ENCODE results near the gene TTC33.

- TF ChIP-seq CTCF (IDR thresholded peaks at IDR 0.05; ENCODE audit: insufficient read depth, low read length, poor library complexity, severe bottlenecking) (no peak), EZH2phosphoT487 (conservative IDR thresholded peaks at IDR 0.05; ENCODE audit: low read length) (no peak)
Measured at GRCh38 chr5:40521108-40521785, 234.5 kb downstream of the TTC33 start.

Data from SU-DHL-6 (cell line).